HepG2 (cell line): Measurements from ENCODE around the gene BAZ1B.
"Not testable (repeated sequence)": the region's sequence is repeated elsewhere in the genome, so short reads cannot be mapped to it uniquely, and the experiment has no call there.

ENCODE experiments used
- EP300 ChIP-seq, 3 experiments: sonication (generic) in 1 of 3; formaldehyde crosslinking in 1 of 3; IDR thresholded peaks; 2 replicates each; pipeline versions ENCODE4 v1.5.1 to v1.6.1; 2011 to 2020; ENCODE audit warnings: low read depth in 2 of 3, low read length in 2 of 3, borderline replicate concordance in 1 of 3, improper control_type of control experiment in 1 of 3, mild to moderate bottlenecking in 1 of 3, missing genetic modification reagents in 1 of 3, moderate library complexity in 1 of 3
- ETV6 ChIP-seq: sonication (generic); formaldehyde crosslinking; conservative IDR thresholded peaks from 2 replicates; pipeline ENCODE4 v1.4.0; 2020; ENCODE audit warnings: missing genetic modification reagents
- KLF16 ChIP-seq, 2 experiments: sonication (generic) in 1 of 2; formaldehyde crosslinking in 1 of 2; IDR thresholded peaks; 2 replicates each; pipeline versions ENCODE4 v1.6.1 to v1.8.0; 2016 to 2023; ENCODE audit warnings: missing genetic modification reagents in 2 of 2, missing compliant biosample characterization in 1 of 2
- MEF2D ChIP-seq: sonication (generic); formaldehyde crosslinking; IDR thresholded peaks from 2 replicates; pipeline ENCODE4 v1.5.1; 2020; ENCODE audit warnings: mild to moderate bottlenecking, missing genetic modification reagents
- NCOR1 ChIP-seq: fragments of 200-600 bp; sonication (generic); IDR thresholded peaks from 2 replicates; pipeline ENCODE4 v1.7.0; 2017; ENCODE audit warnings: antibody characterized with exemption, low read length, borderline replicate concordance
- YY1 ChIP-seq: IDR thresholded peaks from 2 replicates; pipeline ENCODE4 v1.6.1; 2011; ENCODE audit warnings: low read length, low read depth, moderate library complexity, mild to moderate bottlenecking; ENCODE audit not compliant: insufficient read depth, insufficient replicate concordance
- ZFP1 ChIP-seq: IDR thresholded peaks from 2 replicates; pipeline ENCODE4 v1.6.1; 2016
- ZFX ChIP-seq: sonication (generic); formaldehyde crosslinking; IDR thresholded peaks from 2 replicates; pipeline ENCODE4 v1.4.0; 2020; ENCODE audit warnings: mild to moderate bottlenecking, low read depth, missing genetic modification reagents, moderate library complexity
- ZNF644 ChIP-seq: IDR thresholded peaks from 2 replicates; pipeline ENCODE4 v1.6.1; 2016; ENCODE audit warnings: low read depth
- TF ChIP-seq, protein P1 (sequence below): IDR thresholded peaks from 2 replicates; pipeline ENCODE4 v1.6.1; 2012; ENCODE audit warnings: inconsistent platforms
- TF ChIP-seq, protein P2 (sequence below): sonication (generic); formaldehyde crosslinking; IDR thresholded peaks from 2 replicates; pipeline ENCODE4 v1.5.0; 2020; ENCODE audit warnings: mild to moderate bottlenecking, missing genetic modification reagents, moderate library complexity

DNA sequence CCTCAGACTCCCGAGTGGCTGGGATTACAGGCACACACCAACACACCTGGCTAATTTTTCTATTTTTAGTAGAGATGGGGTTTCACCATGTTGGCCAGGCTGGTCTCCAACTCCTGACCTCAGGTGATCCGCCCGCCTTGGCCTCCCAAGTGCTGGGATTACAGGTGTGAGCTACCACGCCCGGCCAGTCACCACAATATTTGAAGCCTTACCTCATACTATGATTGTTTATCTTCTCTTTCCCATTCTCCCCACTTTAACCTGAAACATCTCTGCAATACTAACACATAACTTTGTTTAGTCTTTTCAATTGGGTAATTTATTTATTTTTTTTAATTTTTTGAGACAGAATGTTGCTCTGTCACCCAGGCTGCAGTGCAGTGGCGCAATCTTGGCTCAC, 55.0 kb downstream of the BAZ1B start:
- not testable (repeated sequence) for TF ChIP-seq NCOR1; ZNF644; ZFP1 (CRISPR knock-in tag); ETV6 (CRISPR knock-in tag); KLF16 (CRISPR knock-in tag; IDR thresholded peaks at IDR 0.05); ZFX; EP300 (IDR thresholded peaks at IDR 0.05; ENCODE audit: low read depth in 2 of 2, low read length in 2 of 2); EP300 (CRISPR knock-in tag; IDR thresholded peaks at IDR 0.05; ENCODE audit: borderline replicate concordance); YY1; MEF2D (CRISPR knock-in tag)
- TF ChIP-seq, protein P1, sequence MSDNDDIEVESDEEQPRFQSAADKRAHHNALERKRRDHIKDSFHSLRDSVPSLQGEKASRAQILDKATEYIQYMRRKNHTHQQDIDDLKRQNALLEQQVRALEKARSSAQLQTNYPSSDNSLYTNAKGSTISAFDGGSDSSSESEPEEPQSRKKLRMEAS, result not testable (repeated sequence)
- TF ChIP-seq, protein P2, sequence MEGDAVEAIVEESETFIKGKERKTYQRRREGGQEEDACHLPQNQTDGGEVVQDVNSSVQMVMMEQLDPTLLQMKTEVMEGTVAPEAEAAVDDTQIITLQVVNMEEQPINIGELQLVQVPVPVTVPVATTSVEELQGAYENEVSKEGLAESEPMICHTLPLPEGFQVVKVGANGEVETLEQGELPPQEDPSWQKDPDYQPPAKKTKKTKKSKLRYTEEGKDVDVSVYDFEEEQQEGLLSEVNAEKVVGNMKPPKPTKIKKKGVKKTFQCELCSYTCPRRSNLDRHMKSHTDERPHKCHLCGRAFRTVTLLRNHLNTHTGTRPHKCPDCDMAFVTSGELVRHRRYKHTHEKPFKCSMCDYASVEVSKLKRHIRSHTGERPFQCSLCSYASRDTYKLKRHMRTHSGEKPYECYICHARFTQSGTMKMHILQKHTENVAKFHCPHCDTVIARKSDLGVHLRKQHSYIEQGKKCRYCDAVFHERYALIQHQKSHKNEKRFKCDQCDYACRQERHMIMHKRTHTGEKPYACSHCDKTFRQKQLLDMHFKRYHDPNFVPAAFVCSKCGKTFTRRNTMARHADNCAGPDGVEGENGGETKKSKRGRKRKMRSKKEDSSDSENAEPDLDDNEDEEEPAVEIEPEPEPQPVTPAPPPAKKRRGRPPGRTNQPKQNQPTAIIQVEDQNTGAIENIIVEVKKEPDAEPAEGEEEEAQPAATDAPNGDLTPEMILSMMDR (CRISPR knock-in tag), result not testable (repeated sequence)
